ENCODE measurements around the gene IL5RA.

- TF ChIP-seq CTCF (IDR thresholded peaks at IDR 0.05) (no peak), POLR2A (IDR thresholded peaks at IDR 0.05) (no peak)
Measured at GRCh38 chr3:3020209-3020608, 90.0 kb downstream of the IL5RA start.

Measured in sigmoid colon (tissue), 3 donors.